K562 (cell line): ENCODE measurements around the gene VARS1. TPM values are rescaled to one million over a fixed set of nuclear protein-coding genes. Genes with fewer than 3 reads are reported as not detected.

Experiments
- ETV6 ChIP-seq, 3 experiments: fragments of 150-350 bp in 1 of 3; sonication (generic) in 1 of 3; formaldehyde crosslinking in 1 of 3; IDR thresholded peaks; 2 replicates each; pipeline versions ENCODE4 v1.6.1 to v1.8.0; 2014 to 2022; ENCODE audit warnings: borderline replicate concordance in 2 of 3, low read depth in 2 of 3, antibody characterized with exemption in 1 of 3, low read length in 1 of 3, mild to moderate bottlenecking in 1 of 3, missing genetic modification reagents in 1 of 3
- LCOR ChIP-seq: sonication (generic); formaldehyde crosslinking; IDR thresholded peaks from 2 replicates; pipeline ENCODE4 v1.8.0; 2022; ENCODE audit warnings: mild to moderate bottlenecking, missing genetic modification reagents
- MBD2 ChIP-seq: sonication (generic); IDR thresholded peaks from 2 replicates; pipeline ENCODE4 v1.6.1; 2016; ENCODE audit warnings: low read depth, borderline replicate concordance
- MTA2 ChIP-seq: fragments of 450-650 bp; IDR thresholded peaks from 2 replicates; pipeline ENCODE4 v1.6.1; 2016; ENCODE audit warnings: low read depth
- MTA3 ChIP-seq: fragments of 450-650 bp; formaldehyde crosslinking; IDR thresholded peaks from 2 replicates; pipeline ENCODE4 v1.6.1; 2017; ENCODE audit warnings: mild to moderate bottlenecking, borderline replicate concordance
- NBN ChIP-seq: fragments of 450-650 bp; IDR thresholded peaks from 2 replicates; pipeline ENCODE4 v1.6.1; 2016; ENCODE audit warnings: low read depth, mild to moderate bottlenecking
- PHF21A ChIP-seq: fragments of 450-650 bp; IDR thresholded peaks from 2 replicates; pipeline ENCODE4 v1.6.1; 2017; ENCODE audit warnings: low read depth, borderline replicate concordance
- RFX5 ChIP-seq: IDR thresholded peaks from 2 replicates; pipeline ENCODE4 v1.6.1; 2011; ENCODE audit warnings: low read depth, mild to moderate bottlenecking, improper control_type of control experiment, low read length
- SMARCA4 ChIP-seq: fragments of 450-650 bp; IDR thresholded peaks from 2 replicates; pipeline ENCODE4 v1.6.1; 2016
- SNIP1 ChIP-seq: fragments of 450-650 bp; IDR thresholded peaks from 2 replicates; pipeline ENCODE4 v1.7.1; 2017; ENCODE audit warnings: low read depth, mild to moderate bottlenecking
- SRSF7 ChIP-seq: fragments of 200-400 bp; formaldehyde crosslinking; optimal IDR thresholded peaks from 2 replicates; pipeline ENCODE3; 2017; ENCODE audit warnings: mild to moderate bottlenecking, low read depth, low read length
- TAF15 ChIP-seq: fragments of 200-400 bp; formaldehyde crosslinking; IDR thresholded peaks from 2 replicates; pipeline ENCODE4 v1.6.1; 2017; ENCODE audit warnings: mild to moderate bottlenecking, low read depth, low read length, moderate library complexity
- ZBTB7A ChIP-seq: IDR thresholded peaks from 2 replicates; pipeline ENCODE4 v1.6.1; 2011; ENCODE audit warnings: low read depth, mild to moderate bottlenecking, low read length, moderate library complexity, borderline replicate concordance; ENCODE audit not compliant: control insufficient read depth
- ZNF184 ChIP-seq: sonication (generic); formaldehyde crosslinking; IDR thresholded peaks from 2 replicates; pipeline ENCODE4 v1.5.0; 2020; ENCODE audit warnings: missing genetic modification reagents
- ZNF24 ChIP-seq: fragments of 450-650 bp; IDR thresholded peaks from 2 replicates; pipeline ENCODE4 v1.6.1; 2016
- ZNF584 ChIP-seq: fragments of 200-800 bp; sonication (Bioruptor generic); IDR thresholded peaks from 2 replicates; pipeline ENCODE4 v1.6.1; 2016; ENCODE audit warnings: low read depth, mild to moderate bottlenecking, missing genetic modification characterization, missing compliant biosample characterization
- ZNF780A ChIP-seq: fragments of 250-450 bp; sonication (Bioruptor Pico); IDR thresholded peaks from 2 replicates; pipeline ENCODE4 v1.5.0; 2021; ENCODE audit warnings: mild to moderate bottlenecking
- polyA plus RNA-seq, 8 experiments: library from polyadenylated mRNA; depleted of rRNA in 4 of 8; stranded (reverse) in 5 of 8; unstranded in 3 of 8; fragments of >200 nt; fragmentation: Nextera tagmentation in 2 of 8; fragmentation: Illumina TruSeq in 1 of 8; extraction: Ambion mirVana in 2 of 8; extraction: Trizol in 1 of 8; gene quantifications; 2 replicates each; pipeline versions ENCODE4 v1.2.1 to v1.2.3, GENCODE V29; 2011 to 2014; ENCODE audit warnings: inconsistent platforms in 1 of 8, missing spikeins in 1 of 8
- total RNA-seq, 7 experiments: library from RNA; depleted of rRNA in 6 of 7; stranded (reverse); fragments of >200 nt in 6 of 7; fragmentation: Illumina TruSeq in 2 of 7; extraction: Trizol in 2 of 7; gene quantifications; 2 replicates each; pipeline versions ENCODE4 v1.2.1 to v1.2.3, GENCODE V29; 2011 to 2021; ENCODE audit warnings: low replicate concordance in 1 of 7
- TF ChIP-seq, protein P1 (sequence below): fragments of 250-450 bp; sonication (Bioruptor Pico); IDR thresholded peaks from 2 replicates; pipeline ENCODE4 v1.9.0; 2021; ENCODE audit warnings: mild to moderate bottlenecking, inconsistent platforms
- TF ChIP-seq, protein P2 (sequence below): sonication (generic); formaldehyde crosslinking; IDR thresholded peaks from 2 replicates; pipeline ENCODE4 v1.8.0; 2022; ENCODE audit warnings: mild to moderate bottlenecking, missing genetic modification reagents, borderline replicate concordance
- TF ChIP-seq, protein P3 (sequence below): sonication (generic); formaldehyde crosslinking; IDR thresholded peaks from 2 replicates; pipeline ENCODE4 v1.8.0; 2022; ENCODE audit warnings: missing genetic modification reagents, mild to moderate bottlenecking, moderate library complexity, borderline replicate concordance
- TF ChIP-seq, protein P4 (sequence below): IDR thresholded peaks from 2 replicates; pipeline ENCODE4 v1.6.1; 2011; ENCODE audit warnings: borderline replicate concordance, low read depth, mild to moderate bottlenecking, moderate library complexity, low read length; ENCODE audit not compliant: insufficient read depth, poor library complexity, severe bottlenecking

VARS1 gene
- total and polyA plus RNA-seq, 9 of the 15 experiments (the other 6 are each of a cell fraction or from before 2014, with no cell fraction given), result 2.9 to 488 (median 130) TPM

DNA sequence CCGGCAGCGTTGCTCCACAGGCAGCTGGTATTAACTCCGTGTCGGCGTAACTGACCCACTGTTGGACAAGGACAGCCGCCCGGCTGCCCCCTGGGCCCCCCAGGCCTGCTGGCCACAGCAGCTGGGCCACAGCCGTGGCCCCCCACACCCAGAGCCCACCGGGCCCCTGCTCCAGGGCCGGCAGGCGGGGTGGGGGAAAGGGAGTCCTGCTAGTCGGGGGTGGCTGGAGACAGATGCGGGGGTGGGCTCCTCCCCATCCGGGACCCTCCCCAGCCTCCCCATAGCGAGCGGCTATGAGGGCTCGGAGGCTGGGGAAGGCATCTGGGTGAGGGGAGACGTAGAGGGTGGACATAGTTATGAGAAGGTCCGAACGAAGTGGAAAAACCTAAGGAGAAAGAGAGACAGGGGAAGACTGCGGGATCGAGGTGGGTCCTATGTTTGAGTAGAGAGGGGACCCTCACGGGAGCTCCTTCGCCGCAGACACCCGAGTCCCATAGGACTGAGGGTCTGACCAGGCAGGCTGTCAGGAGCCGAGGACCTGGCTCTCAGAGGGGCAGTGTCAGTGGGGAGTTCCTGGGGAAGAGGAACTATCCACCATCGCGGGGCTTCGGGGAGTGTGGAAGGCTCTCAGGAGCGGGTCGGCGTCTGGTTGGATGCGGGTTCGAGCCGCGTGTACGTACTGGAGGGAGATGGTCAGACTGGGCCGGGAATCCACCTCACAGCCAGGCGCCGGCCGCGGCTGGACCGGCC, 511 bp downstream of the VARS1 start (continued):
- TF ChIP-seq, protein P1, sequence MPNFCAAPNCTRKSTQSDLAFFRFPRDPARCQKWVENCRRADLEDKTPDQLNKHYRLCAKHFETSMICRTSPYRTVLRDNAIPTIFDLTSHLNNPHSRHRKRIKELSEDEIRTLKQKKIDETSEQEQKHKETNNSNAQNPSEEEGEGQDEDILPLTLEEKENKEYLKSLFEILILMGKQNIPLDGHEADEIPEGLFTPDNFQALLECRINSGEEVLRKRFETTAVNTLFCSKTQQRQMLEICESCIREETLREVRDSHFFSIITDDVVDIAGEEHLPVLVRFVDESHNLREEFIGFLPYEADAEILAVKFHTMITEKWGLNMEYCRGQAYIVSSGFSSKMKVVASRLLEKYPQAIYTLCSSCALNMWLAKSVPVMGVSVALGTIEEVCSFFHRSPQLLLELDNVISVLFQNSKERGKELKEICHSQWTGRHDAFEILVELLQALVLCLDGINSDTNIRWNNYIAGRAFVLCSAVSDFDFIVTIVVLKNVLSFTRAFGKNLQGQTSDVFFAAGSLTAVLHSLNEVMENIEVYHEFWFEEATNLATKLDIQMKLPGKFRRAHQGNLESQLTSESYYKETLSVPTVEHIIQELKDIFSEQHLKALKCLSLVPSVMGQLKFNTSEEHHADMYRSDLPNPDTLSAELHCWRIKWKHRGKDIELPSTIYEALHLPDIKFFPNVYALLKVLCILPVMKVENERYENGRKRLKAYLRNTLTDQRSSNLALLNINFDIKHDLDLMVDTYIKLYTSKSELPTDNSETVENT (CRISPR knock-in tag), result no peak
- TF ChIP-seq SMARCA4, result no peak
- TF ChIP-seq NBN, result no peak
- TF ChIP-seq, protein P2, sequence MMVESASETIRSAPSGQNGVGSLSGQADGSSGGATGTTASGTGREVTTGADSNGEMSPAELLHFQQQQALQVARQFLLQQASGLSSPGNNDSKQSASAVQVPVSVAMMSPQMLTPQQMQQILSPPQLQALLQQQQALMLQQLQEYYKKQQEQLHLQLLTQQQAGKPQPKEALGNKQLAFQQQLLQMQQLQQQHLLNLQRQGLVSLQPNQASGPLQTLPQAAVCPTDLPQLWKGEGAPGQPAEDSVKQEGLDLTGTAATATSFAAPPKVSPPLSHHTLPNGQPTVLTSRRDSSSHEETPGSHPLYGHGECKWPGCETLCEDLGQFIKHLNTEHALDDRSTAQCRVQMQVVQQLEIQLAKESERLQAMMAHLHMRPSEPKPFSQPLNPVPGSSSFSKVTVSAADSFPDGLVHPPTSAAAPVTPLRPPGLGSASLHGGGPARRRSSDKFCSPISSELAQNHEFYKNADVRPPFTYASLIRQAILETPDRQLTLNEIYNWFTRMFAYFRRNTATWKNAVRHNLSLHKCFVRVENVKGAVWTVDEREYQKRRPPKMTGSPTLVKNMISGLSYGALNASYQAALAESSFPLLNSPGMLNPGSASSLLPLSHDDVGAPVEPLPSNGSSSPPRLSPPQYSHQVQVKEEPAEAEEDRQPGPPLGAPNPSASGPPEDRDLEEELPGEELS (CRISPR knock-in tag), result peak; percentile 94
- no peak; the same call in 1 of the 2 replicates for TF ChIP-seq MTA3
- no peak for TF ChIP-seq ZNF780A (CRISPR knock-in tag)
- TF ChIP-seq LCOR, result no peak
- peak; percentile 82 for TF ChIP-seq ZNF584
- peak; percentile 65; the same call in 1 of the 2 replicates for TF ChIP-seq PHF21A
- no peak for TF ChIP-seq ETV6 (IDR thresholded peaks at IDR 0.05; ENCODE audit: borderline replicate concordance in 1 of 2, low read depth in 2 of 2, low read length in 1 of 2)
- TF ChIP-seq ETV6 (CRISPR knock-in tag; IDR thresholded peaks at IDR 0.05; ENCODE audit: borderline replicate concordance), result no peak; the same call in 1 of the 2 replicates
- TF ChIP-seq ZNF24, result no peak
- TF ChIP-seq TAF15, result no peak
- TF ChIP-seq ZNF184 (CRISPR knock-in tag), result no peak
- TF ChIP-seq, protein P3, sequence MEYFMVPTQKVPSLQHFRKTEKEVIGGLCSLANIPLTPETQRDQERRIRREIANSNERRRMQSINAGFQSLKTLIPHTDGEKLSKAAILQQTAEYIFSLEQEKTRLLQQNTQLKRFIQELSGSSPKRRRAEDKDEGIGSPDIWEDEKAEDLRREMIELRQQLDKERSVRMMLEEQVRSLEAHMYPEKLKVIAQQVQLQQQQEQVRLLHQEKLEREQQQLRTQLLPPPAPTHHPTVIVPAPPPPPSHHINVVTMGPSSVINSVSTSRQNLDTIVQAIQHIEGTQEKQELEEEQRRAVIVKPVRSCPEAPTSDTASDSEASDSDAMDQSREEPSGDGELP (CRISPR knock-in tag), result peak; percentile 64; the same call in 1 of the 2 replicates
- TF ChIP-seq SNIP1, result no peak
- TF ChIP-seq RFX5, result no peak
- peak; percentile 96; the same call in 1 of the 2 replicates for TF ChIP-seq ZBTB7A
- TF ChIP-seq MBD2, result no peak; the same call in 1 of the 2 replicates
- TF ChIP-seq MTA2, result no peak
- TF ChIP-seq SRSF7, result no peak
- TF ChIP-seq, protein P4, sequence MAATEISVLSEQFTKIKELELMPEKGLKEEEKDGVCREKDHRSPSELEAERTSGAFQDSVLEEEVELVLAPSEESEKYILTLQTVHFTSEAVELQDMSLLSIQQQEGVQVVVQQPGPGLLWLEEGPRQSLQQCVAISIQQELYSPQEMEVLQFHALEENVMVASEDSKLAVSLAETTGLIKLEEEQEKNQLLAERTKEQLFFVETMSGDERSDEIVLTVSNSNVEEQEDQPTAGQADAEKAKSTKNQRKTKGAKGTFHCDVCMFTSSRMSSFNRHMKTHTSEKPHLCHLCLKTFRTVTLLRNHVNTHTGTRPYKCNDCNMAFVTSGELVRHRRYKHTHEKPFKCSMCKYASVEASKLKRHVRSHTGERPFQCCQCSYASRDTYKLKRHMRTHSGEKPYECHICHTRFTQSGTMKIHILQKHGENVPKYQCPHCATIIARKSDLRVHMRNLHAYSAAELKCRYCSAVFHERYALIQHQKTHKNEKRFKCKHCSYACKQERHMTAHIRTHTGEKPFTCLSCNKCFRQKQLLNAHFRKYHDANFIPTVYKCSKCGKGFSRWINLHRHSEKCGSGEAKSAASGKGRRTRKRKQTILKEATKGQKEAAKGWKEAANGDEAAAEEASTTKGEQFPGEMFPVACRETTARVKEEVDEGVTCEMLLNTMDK, result no peak
